Mammary epithelial cell (primary cell): ENCODE measurements around the gene RPAP2.

Experiments
- EZH2 ChIP-seq: IDR thresholded peaks from 2 replicates; pipeline ENCODE4 v1.6.1; 2012; ENCODE audit warnings: low read length, inconsistent platforms, borderline replicate concordance
- TF ChIP-seq, protein P1 (sequence below), 2 donors: IDR thresholded peaks in 1 of 2; conservative IDR thresholded peaks in 1 of 2; 2 replicates each; pipeline ENCODE4 v1.5.1; 2011 to 2012; ENCODE audit warnings: inconsistent platforms in 2 of 2, low read length in 2 of 2, mild to moderate bottlenecking in 2 of 2, control low read depth in 1 of 2, low read depth in 1 of 2; ENCODE audit not compliant: insufficient read depth in 1 of 2; ENCODE audit errors: extremely low read depth in 1 of 2

DNA sequence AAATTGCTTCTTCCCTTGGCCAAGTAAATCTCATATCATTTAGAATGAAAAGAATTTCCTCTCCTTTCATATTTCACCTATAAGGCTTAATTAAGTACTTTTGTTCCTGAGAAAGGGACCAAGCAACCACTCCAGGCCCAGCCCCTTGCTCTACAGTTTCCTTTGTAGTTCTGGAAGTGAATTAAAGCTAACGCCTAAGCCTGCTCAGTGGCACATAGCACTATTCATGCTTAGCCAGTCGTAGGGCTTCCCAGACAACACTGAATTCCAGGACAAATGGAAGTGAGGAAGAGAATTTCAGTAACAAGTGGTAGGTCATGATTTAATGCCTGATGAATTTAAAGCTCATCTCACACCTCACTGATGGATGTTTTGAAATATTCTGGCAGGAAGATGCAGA is 73.3 kb downstream of the RPAP2 start:
- TF ChIP-seq, protein P1, sequence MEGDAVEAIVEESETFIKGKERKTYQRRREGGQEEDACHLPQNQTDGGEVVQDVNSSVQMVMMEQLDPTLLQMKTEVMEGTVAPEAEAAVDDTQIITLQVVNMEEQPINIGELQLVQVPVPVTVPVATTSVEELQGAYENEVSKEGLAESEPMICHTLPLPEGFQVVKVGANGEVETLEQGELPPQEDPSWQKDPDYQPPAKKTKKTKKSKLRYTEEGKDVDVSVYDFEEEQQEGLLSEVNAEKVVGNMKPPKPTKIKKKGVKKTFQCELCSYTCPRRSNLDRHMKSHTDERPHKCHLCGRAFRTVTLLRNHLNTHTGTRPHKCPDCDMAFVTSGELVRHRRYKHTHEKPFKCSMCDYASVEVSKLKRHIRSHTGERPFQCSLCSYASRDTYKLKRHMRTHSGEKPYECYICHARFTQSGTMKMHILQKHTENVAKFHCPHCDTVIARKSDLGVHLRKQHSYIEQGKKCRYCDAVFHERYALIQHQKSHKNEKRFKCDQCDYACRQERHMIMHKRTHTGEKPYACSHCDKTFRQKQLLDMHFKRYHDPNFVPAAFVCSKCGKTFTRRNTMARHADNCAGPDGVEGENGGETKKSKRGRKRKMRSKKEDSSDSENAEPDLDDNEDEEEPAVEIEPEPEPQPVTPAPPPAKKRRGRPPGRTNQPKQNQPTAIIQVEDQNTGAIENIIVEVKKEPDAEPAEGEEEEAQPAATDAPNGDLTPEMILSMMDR (conservative IDR thresholded peaks at IDR 0.05 in 1 of 2, IDR thresholded peaks at IDR 0.05 in 1 of 2; ENCODE audit: extremely low read depth in 1 of 2, insufficient read depth in 1 of 2, low read depth in 1 of 2, low read length in 2 of 2) = no peak
- TF ChIP-seq EZH2 = no peak
